GM03348 (cell line): ENCODE data around the gene FHIT.

Experiments
- DNase-seq: peaks from one replicate; pipeline ENCODE4 v3.0.0; 2012; ENCODE audit warnings: low spot score

Gene FHIT

GRCh38 chr3:60760145-60760544, 491.1 kb downstream of the FHIT start:
- DNase-seq = no peak

GRCh38 chr3:60759439-60759838, 491.8 kb downstream of the FHIT start:
- DNase-seq = no peak

- no peak for DNase-seq
These were observed 492.4 kb downstream of the FHIT start for GRCh38 chr3:60758831-60759230.

- DNase-seq = no peak
These were observed 493.1 kb downstream of the FHIT start for GRCh38 chr3:60758171-60758570.

- DNase-seq = no peak
These were observed 493.5 kb downstream of the FHIT start for GRCh38 chr3:60757724-60758123.

- DNase-seq = peak; percentile 31
These were observed 494.8 kb downstream of the FHIT start for GRCh38 chr3:60756241-60757030.

GRCh38 chr3:60755094-60755493, 496.2 kb downstream of the FHIT start:
- DNase-seq = no peak

GRCh38 chr3:60754617-60755016, 496.6 kb downstream of the FHIT start:
- DNase-seq = peak; percentile 53

GRCh38 chr3:60752809-60753208, 498.4 kb downstream of the FHIT start:
- peak; percentile 73 for DNase-seq

- DNase-seq = peak; percentile 16
These were observed 504.4 kb downstream of the FHIT start for GRCh38 chr3:60746695-60747416.

- no peak for DNase-seq
These were observed 505.1 kb downstream of the FHIT start for GRCh38 chr3:60746043-60746638.

GRCh38 chr3:60743631-60744164, 507.6 kb downstream of the FHIT start:
- DNase-seq = no peak

GRCh38 chr3:60742606-60743145, 508.6 kb downstream of the FHIT start:
- peak; percentile 70 for DNase-seq

- DNase-seq = no peak
These were observed 513.4 kb downstream of the FHIT start for GRCh38 chr3:60737633-60738399.

GRCh38 chr3:60730371-60730770, 520.9 kb downstream of the FHIT start:
- no peak for DNase-seq

- DNase-seq = no peak
These were observed 522.2 kb downstream of the FHIT start for GRCh38 chr3:60729056-60729455.

GRCh38 chr3:60728006-60728405, 523.2 kb downstream of the FHIT start:
- no peak for DNase-seq

GRCh38 chr3:60720736-60721135, 530.5 kb downstream of the FHIT start:
- peak; percentile 52 for DNase-seq

- DNase-seq = no peak
These were observed 534.7 kb downstream of the FHIT start for GRCh38 chr3:60716573-60716972.

GRCh38 chr3:60708191-60708975, 542.9 kb downstream of the FHIT start:
- DNase-seq = peak; percentile 29

- peak; percentile 36 for DNase-seq
These were observed 543.7 kb downstream of the FHIT start for GRCh38 chr3:60707452-60708020.
